ENCODE measurements around the gene GLYATL3. TPM values are rescaled to one million over a fixed set of nuclear protein-coding genes. Genes with fewer than 3 reads are reported as not detected.

The GLYATL3 gene
- polyA plus RNA-seq, 3 donors: not detected

DNA sequence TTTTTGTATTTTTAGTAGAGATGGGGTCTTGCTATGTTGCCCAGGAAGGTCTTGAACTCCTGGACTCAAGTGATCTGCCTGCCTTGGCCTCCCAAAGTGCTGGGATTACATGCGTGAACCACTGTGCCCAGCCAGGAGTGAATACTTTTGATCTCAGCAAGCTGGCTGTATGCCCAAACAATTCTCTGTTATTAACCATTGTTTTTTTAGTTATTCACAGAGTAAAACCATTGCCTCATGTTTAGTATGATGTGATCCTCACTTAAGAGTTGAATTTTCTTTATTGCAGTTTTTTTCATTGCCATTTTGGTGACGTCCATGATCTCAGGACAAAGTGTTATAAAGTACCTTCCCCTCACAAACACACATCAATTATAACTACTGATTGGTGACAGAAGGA, 65.5 kb downstream of the GLYATL3 start:
- H3K9me3 ChIP-seq (replicated peaks in 1 of 2; ENCODE audit: control insufficient read depth in 1 of 2, insufficient read depth in 1 of 2, low read length in 2 of 2): peaks cover 0 to 5% of the 10 kb centered on the region in 2 donors
- no peak overlapping the region for H3K9ac ChIP-seq (ENCODE audit: insufficient read depth, low read length, poor library complexity, severe bottlenecking)
- H3K27ac ChIP-seq (ENCODE audit: low read depth in 1 of 2, low read length in 2 of 2): no peak overlapping the region
- Mint-ChIP-seq H3K4me1 (no peaks in the 10 kb centered on the region), H3K27me3 (ENCODE audit: low read depth in 3 of 3) (peaks cover 0 to 2% (median 0%) of the 10 kb centered on the region in 3 donors), H3K4me3 (no peak overlapping the region), H3K9me3 (peaks cover 0 to 8% (median 3%) of the 10 kb centered on the region in 7 donors), H3K27ac (no peak overlapping the region), H3K36me3 (no peaks in the 10 kb centered on the region)
- no CpG with 5 or more reads among the region's 2 CpGs for WGBS (ENCODE audit: insufficient coverage)
- no peak for DNase-seq
- no peak overlapping the region for H3K4me3 ChIP-seq (replicated peaks in 1 of 3; ENCODE audit: low read depth in 2 of 3, low read length in 3 of 3)
- intact Hi-C loops (cut with micrococcal nuclease): no loop called here
- no peaks in the 10 kb centered on the region for H3K79me2 ChIP-seq (ENCODE audit: insufficient read depth, low read length)
- H4K20me1 ChIP-seq (ENCODE audit: insufficient read depth, low read length): no peaks in the 10 kb centered on the region
- H3K27me3 ChIP-seq (ENCODE audit: control insufficient read depth in 2 of 2, insufficient read depth in 2 of 2, low read length in 2 of 2): no peaks in the 10 kb centered on the region
- no peak overlapping the region for H2AFZ ChIP-seq (ENCODE audit: insufficient read depth, low read depth, low read length, poor library complexity, severe bottlenecking)
- H3K36me3 ChIP-seq (replicated peaks in 1 of 2; ENCODE audit: control insufficient read depth in 1 of 2, insufficient read depth in 2 of 2, low read length in 2 of 2): no peaks in the 10 kb centered on the region
- no peaks in the 10 kb centered on the region for H3K4me1 ChIP-seq (ENCODE audit: control insufficient read depth in 1 of 2, insufficient read depth in 2 of 2, low read length in 2 of 2)
- no peak overlapping the region for H3K4me2 ChIP-seq (replicated peaks; ENCODE audit: extremely low read depth, low read length, poor library complexity, severe bottlenecking)
- TF ChIP-seq, protein P1, sequence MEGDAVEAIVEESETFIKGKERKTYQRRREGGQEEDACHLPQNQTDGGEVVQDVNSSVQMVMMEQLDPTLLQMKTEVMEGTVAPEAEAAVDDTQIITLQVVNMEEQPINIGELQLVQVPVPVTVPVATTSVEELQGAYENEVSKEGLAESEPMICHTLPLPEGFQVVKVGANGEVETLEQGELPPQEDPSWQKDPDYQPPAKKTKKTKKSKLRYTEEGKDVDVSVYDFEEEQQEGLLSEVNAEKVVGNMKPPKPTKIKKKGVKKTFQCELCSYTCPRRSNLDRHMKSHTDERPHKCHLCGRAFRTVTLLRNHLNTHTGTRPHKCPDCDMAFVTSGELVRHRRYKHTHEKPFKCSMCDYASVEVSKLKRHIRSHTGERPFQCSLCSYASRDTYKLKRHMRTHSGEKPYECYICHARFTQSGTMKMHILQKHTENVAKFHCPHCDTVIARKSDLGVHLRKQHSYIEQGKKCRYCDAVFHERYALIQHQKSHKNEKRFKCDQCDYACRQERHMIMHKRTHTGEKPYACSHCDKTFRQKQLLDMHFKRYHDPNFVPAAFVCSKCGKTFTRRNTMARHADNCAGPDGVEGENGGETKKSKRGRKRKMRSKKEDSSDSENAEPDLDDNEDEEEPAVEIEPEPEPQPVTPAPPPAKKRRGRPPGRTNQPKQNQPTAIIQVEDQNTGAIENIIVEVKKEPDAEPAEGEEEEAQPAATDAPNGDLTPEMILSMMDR (IDR thresholded peaks at IDR 0.05): no peak

DNA sequence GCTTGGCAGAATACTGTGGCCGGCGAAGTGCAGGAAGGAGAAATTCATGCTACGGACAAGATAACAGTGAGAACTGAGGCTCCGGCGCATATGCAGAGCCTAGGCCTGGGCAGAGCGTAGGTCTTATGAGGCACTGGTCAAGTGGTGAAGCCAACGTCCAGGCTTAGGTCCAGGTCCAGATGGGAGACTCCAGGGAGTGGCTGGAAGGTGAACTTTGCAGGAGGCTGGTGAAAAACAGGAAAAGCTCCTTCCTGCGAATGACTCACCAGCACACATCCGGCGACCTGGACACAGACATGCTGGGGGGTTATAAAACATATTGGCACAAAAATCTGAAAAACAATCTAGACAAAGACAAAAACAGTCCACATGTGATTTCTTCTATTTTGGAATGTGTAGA, 66.1 kb downstream of the GLYATL3 start:
- Mint-ChIP-seq H3K27ac (no peak overlapping the region), H3K36me3 (no peaks in the 10 kb centered on the region), H3K4me1 (no peaks in the 10 kb centered on the region), H3K9me3 (peaks cover 0 to 8% (median 3%) of the 10 kb centered on the region in 7 donors), H3K27me3 (ENCODE audit: low read depth in 3 of 3) (peaks cover 0 to 2% (median 0%) of the 10 kb centered on the region in 3 donors), H3K4me3 (no peak overlapping the region)
- Histone ChIP-seq H3K36me3 (replicated peaks in 1 of 2; ENCODE audit: control insufficient read depth in 1 of 2, insufficient read depth in 2 of 2, low read length in 2 of 2) (no peaks in the 10 kb centered on the region), H3K9ac (ENCODE audit: insufficient read depth, low read length, poor library complexity, severe bottlenecking) (no peak overlapping the region), H3K27ac (ENCODE audit: low read depth in 1 of 2, low read length in 2 of 2) (no peak overlapping the region), H4K20me1 (ENCODE audit: insufficient read depth, low read length) (no peaks in the 10 kb centered on the region), H3K27me3 (ENCODE audit: control insufficient read depth in 2 of 2, insufficient read depth in 2 of 2, low read length in 2 of 2) (no peaks in the 10 kb centered on the region), H3K4me3 (replicated peaks in 1 of 3; ENCODE audit: low read depth in 2 of 3, low read length in 3 of 3) (no peak overlapping the region), H3K4me1 (ENCODE audit: control insufficient read depth in 1 of 2, insufficient read depth in 2 of 2, low read length in 2 of 2) (no peaks in the 10 kb centered on the region), H3K79me2 (ENCODE audit: insufficient read depth, low read length) (no peaks in the 10 kb centered on the region), H3K9me3 (replicated peaks in 1 of 2; ENCODE audit: control insufficient read depth in 1 of 2, insufficient read depth in 1 of 2, low read length in 2 of 2) (peaks cover 0 to 5% of the 10 kb centered on the region in 2 donors), H2AFZ (ENCODE audit: insufficient read depth, low read depth, low read length, poor library complexity, severe bottlenecking) (no peak overlapping the region), H3K4me2 (replicated peaks; ENCODE audit: extremely low read depth, low read length, poor library complexity, severe bottlenecking) (no peak overlapping the region)
- 94% methylated on average over 6 of the region's 10 CpGs for WGBS (ENCODE audit: insufficient coverage)
- TF ChIP-seq, protein P1 (IDR thresholded peaks at IDR 0.05): no peak
- intact Hi-C loops (cut with micrococcal nuclease): no loop called here
- DNase-seq: no peak

All from CD14-positive monocyte (primary cell).